OCI-LY7 (cell line): ENCODE data around the gene SNX32. TPM values are rescaled to one million over a fixed set of nuclear protein-coding genes. Genes with fewer than 3 reads are reported as not detected.

ENCODE experiments used
- BruUV-seq: library from RNA; stranded (reverse); fragments of 400-500 nt; replicated peaks from 2 replicates; lab custom pipeline; 2021; lab: Mats Ljungman, UMichigan
- CTCF ChIA-PET: fragments of 300-600 bp; sonication (Branson Sonifier 250); formaldehyde crosslinking; loops from one replicate; lab custom pipeline; 2022; ENCODE audit warnings: antibody characterized with exemption; ENCODE audit not compliant: unreplicated experiment; lab: Charles Lee
- POLR2A ChIA-PET: fragments of 300-600 bp; sonication (Branson Sonifier 250); formaldehyde crosslinking; loops from one replicate; lab custom pipeline; 2022; ENCODE audit warnings: antibody characterized with exemption; lab: Charles Lee
- DNase-seq: peaks from one replicate; pipeline ENCODE4 v3.0.0-alpha.2; 2015; ENCODE audit warnings: low spot score
- H2AFZ ChIP-seq: fragments of 200-600 bp; sonication (generic), shearing (Covaris generic); 2 replicates; pipeline ENCODE4 v1.6.1; 2014; ENCODE audit warnings: mild to moderate bottlenecking, antibody characterized with exemption, low read length, moderate library complexity
- H3K27ac ChIP-seq: fragments of 200-600 bp; sonication (generic); 2 replicates; pipeline ENCODE4 v1.5.1; 2014; ENCODE audit warnings: mixed run types, low read depth, mild to moderate bottlenecking, moderate library complexity, low read length, inconsistent platforms; ENCODE audit not compliant: poor library complexity, severe bottlenecking
- H3K36me3 ChIP-seq: fragments of 200-600 bp; sonication (generic); 2 replicates; pipeline ENCODE4 v1.6.1; 2014; ENCODE audit warnings: mild to moderate bottlenecking, antibody characterized with exemption, low read length, moderate library complexity, mixed read lengths; ENCODE audit not compliant: insufficient read depth
- H3K4me1 ChIP-seq: fragments of 200-600 bp; sonication (generic); 2 replicates; pipeline ENCODE4 v1.5.1; 2014; ENCODE audit warnings: mild to moderate bottlenecking, low read length; ENCODE audit not compliant: insufficient read depth, poor library complexity, severe bottlenecking
- H3K4me2 ChIP-seq: fragments of 200-600 bp; sonication (generic); 2 replicates; pipeline ENCODE4 v1.6.1; 2014; ENCODE audit warnings: mild to moderate bottlenecking, low read length
- H3K4me3 ChIP-seq: fragments of 200-600 bp; sonication (generic); 2 replicates; pipeline ENCODE4 v1.5.1; 2014; ENCODE audit warnings: mild to moderate bottlenecking, low read depth, low read length; ENCODE audit not compliant: poor library complexity, severe bottlenecking
- H3K79me2 ChIP-seq: fragments of 200-600 bp; sonication (generic); 2 replicates; pipeline ENCODE4 v1.6.1; 2016; ENCODE audit warnings: low read depth, mild to moderate bottlenecking, low read length, moderate library complexity, mixed read lengths; ENCODE audit not compliant: insufficient read depth
- H3K9me2 ChIP-seq: fragments of 200-600 bp; sonication (generic); 2 replicates; pipeline ENCODE4 v1.6.1; 2016; ENCODE audit warnings: mild to moderate bottlenecking, low read length, mixed read lengths; ENCODE audit not compliant: insufficient read depth
- H3K9me3 ChIP-seq: fragments of 200-600 bp; sonication (generic); 2 replicates; pipeline ENCODE4 v1.6.1; 2014; ENCODE audit warnings: mild to moderate bottlenecking, mixed run types, low read length, mixed read lengths
- H4K20me1 ChIP-seq: fragments of 200-600 bp; sonication (generic); 2 replicates; pipeline ENCODE4 v1.6.1; 2014; ENCODE audit warnings: mild to moderate bottlenecking, antibody characterized with exemption, low read length, moderate library complexity, mixed read lengths; ENCODE audit not compliant: insufficient read depth
- CTCF ChIP-seq: fragments of 200-600 bp; sonication (generic); conservative IDR thresholded peaks from 2 replicates; pipeline ENCODE4 v1.5.1; 2014; ENCODE audit warnings: mild to moderate bottlenecking, antibody characterized with exemption, low read length, moderate library complexity, mixed read lengths
- EZH2phosphoT487 ChIP-seq: fragments of 200-600 bp; sonication (generic); IDR thresholded peaks from 2 replicates; pipeline ENCODE4 v1.6.1; 2018; ENCODE audit warnings: low read depth, borderline replicate concordance, mild to moderate bottlenecking, mixed run types, antibody characterized with exemption, low read length, moderate library complexity, mixed read lengths
- intact Hi-C: fragments of 100-400 bp; cut with micrococcal nuclease; formaldehyde crosslinking; loops from one replicate; pipeline ENCODE4 v1.10.0; 2022; ENCODE audit not compliant: unreplicated experiment
- total RNA-seq, 2 experiments: library from RNA; depleted of rRNA in 1 of 2; stranded (reverse); fragments of >200 nt in 1 of 2; shearing (Covaris generic) in 1 of 2; gene quantifications; 2 replicates each; pipeline ENCODE4 v1.2.3, GENCODE V29; 2014 to 2022

SNX32 gene
- total RNA-seq, 2 experiments from 2014 or later: not detected

GRCh38 chr11:65864706-65865471, 31.1 kb downstream of the SNX32 start:
- no peak overlapping the region for H3K4me3 ChIP-seq
- peaks cover 18% of the 10 kb centered on the region for H3K4me1 ChIP-seq
- H3K9me3 ChIP-seq: no peaks in the 10 kb centered on the region
- H3K27ac ChIP-seq: no peak overlapping the region
- BruUV-seq: no TSS peak
- no peak overlapping the region for H2AFZ ChIP-seq
- H4K20me1 ChIP-seq: peaks cover 4% of the 10 kb centered on the region; the same call in 1 of the 2 replicates
- intact Hi-C loops: no loop called here
- no peaks in the 10 kb centered on the region for H3K9me2 ChIP-seq
- no peak overlapping the region for H3K4me2 ChIP-seq
- CTCF ChIA-PET: no interaction called here
- DNase-seq: no peak
- TF ChIP-seq EZH2phosphoT487 (no peak), CTCF (no peak)
- H3K79me2 ChIP-seq: peaks cover 14% of the 10 kb centered on the region; the same call in 1 of the 2 replicates
- POLR2A ChIA-PET: no interaction called here
- peaks cover 59% of the 10 kb centered on the region for H3K36me3 ChIP-seq

GRCh38 chr11:65865550-65866172, 31.9 kb downstream of the SNX32 start:
- DNase-seq: no peak
- BruUV-seq: TSS peak; percentile 29
- Histone ChIP-seq H3K9me3 (no peaks in the 10 kb centered on the region), H3K4me2 (no peak overlapping the region), H3K4me1 (peaks cover 22% of the 10 kb centered on the region), H3K79me2 (peaks cover 14% of the 10 kb centered on the region; the same call in 1 of the 2 replicates), H2AFZ (no peak overlapping the region), H3K4me3 (no peak overlapping the region), H4K20me1 (peaks cover 4% of the 10 kb centered on the region; the same call in 1 of the 2 replicates), H3K27ac (no peak overlapping the region), H3K9me2 (no peaks in the 10 kb centered on the region), H3K36me3 (peaks cover 59% of the 10 kb centered on the region)
- TF ChIP-seq CTCF (no peak), EZH2phosphoT487 (no peak)
- POLR2A ChIA-PET: no interaction called here
- CTCF ChIA-PET: no interaction called here
- intact Hi-C loops: no loop called here
